ENCODE data around the gene ILF2.

Gene ILF2

DNA sequence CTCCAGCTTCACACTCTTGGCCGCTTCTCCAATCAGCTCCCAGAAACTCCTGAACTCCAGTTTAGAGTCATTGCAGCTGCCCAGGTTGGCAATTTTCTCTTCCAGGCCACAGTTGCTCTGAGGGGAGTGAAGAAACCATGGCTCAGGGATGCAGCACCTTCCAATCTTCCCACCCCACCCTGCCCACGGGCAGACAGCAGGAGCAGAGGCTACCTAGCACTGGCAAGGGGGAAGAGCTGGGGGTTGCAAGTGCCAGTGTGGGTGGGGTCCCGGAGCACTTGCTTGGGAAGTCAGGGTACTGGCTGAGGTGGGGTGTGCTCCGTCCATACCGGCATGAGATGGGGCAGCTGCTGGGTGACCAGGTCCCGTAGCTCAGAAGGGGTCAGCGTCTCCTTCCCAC, 55.9 kb downstream of the ILF2 start:
- no peak overlapping the region for H3K4me3 ChIP-seq (ENCODE audit: low read depth, low read length)
- in situ Hi-C loops (cut with HindIII; ENCODE audit: low sequenced_read_pairs), result no loop called here
- no peak for DNase-seq (ENCODE audit: low read depth, low spot score)
- TF ChIP-seq, protein P1, sequence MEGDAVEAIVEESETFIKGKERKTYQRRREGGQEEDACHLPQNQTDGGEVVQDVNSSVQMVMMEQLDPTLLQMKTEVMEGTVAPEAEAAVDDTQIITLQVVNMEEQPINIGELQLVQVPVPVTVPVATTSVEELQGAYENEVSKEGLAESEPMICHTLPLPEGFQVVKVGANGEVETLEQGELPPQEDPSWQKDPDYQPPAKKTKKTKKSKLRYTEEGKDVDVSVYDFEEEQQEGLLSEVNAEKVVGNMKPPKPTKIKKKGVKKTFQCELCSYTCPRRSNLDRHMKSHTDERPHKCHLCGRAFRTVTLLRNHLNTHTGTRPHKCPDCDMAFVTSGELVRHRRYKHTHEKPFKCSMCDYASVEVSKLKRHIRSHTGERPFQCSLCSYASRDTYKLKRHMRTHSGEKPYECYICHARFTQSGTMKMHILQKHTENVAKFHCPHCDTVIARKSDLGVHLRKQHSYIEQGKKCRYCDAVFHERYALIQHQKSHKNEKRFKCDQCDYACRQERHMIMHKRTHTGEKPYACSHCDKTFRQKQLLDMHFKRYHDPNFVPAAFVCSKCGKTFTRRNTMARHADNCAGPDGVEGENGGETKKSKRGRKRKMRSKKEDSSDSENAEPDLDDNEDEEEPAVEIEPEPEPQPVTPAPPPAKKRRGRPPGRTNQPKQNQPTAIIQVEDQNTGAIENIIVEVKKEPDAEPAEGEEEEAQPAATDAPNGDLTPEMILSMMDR (IDR thresholded peaks at IDR 0.05; ENCODE audit: low read depth, low read length), result no peak

DNA sequence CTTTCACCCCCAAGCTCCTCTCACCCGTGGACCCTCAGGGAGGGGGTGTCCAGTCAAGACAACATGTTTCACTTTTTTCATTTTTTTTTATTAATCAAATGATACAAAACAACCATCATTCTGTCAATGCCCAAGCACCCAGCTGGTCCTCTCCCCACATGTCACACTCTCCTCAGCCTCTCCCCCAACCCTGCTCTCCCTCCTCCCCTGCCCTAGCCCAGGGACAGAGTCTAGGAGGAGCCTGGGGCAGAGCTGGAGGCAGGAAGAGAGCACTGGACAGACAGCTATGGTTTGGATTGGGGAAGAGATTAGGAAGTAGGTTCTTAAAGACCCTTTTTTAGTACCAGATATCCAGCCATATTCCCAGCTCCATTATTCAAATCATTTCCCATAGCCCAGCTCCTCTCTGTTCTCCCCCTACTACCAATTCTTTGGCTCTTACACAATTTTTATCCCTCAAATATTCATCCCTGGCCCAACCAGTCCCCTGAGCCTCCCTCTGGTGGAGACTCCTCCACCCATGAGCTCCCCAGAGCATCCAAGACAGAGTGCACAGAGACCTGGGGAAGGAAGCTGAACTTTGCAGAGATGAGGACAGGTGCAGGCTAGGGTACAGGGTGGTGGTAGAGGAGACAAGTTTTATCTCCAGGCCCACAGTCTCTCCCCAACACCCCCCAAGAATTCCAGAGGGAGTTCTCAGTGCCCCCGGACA, 56.4 kb downstream of the ILF2 start:
- TF ChIP-seq, protein P1 (IDR thresholded peaks at IDR 0.05; ENCODE audit: low read depth, low read length), result no peak
- in situ Hi-C loops (cut with HindIII; ENCODE audit: low sequenced_read_pairs), result no loop called here
- DNase-seq (ENCODE audit: low read depth, low spot score), result no peak
- H3K4me3 ChIP-seq (ENCODE audit: low read depth, low read length), result no peak overlapping the region

DNA sequence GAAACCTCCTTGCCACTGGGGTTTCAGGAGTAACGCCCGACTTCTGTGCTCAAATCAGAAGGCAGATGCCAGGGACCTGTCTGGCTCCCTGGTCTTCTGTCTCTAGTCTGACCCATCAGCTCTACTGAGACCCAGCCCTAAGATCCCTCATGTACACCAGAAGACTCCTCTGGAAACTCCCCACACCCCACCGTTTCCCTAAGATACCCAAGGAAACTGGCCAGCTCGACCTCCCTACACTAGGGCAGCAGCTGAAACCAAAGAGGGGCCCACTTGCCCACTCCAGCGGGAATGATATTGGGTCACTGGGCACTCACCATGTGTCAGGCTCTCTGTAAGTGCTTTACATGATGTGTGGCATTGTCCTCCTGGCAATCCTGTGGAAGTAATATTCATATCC, 57.4 kb downstream of the ILF2 start:
- in situ Hi-C loops (cut with HindIII; ENCODE audit: low sequenced_read_pairs), result no loop called here
- H3K4me3 ChIP-seq (ENCODE audit: low read depth, low read length), result peak overlapping the region; percentile 86
- no peak for DNase-seq (ENCODE audit: low read depth, low spot score)
- TF ChIP-seq, protein P1 (IDR thresholded peaks at IDR 0.05; ENCODE audit: low read depth, low read length), result no peak

DNA sequence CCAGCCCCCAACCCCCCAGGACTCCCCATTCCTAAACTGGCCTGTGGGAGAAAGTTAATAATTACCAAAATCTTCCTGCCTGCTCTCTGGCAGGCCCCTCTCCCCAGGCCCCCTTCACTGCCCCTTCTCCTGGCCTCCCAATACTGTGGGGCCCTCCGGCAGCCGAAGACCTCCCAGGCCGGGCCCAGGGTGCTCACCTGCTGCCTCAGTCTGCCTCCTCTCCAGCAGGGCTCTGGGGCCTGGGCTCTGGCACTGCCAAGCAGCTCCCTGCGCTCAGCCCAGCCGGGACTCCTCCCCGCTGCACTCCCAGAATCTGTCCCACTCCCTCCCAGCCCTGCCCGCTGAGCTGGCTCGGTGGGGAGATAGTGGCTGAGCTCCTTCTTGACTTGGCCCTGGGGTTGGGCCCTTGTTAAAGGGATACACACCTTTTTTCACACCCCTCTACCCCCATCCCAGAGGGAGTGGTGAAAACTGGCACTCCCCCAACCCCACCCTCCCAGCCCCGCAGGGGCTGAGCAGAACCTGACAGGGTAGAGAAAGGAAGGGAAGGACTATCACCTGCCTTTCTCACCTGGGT, 58.0 kb downstream of the ILF2 start, which contains the start of gene S100A16:
TSS of gene S100A16 (minus strand) at position 383 of the 577 bp plus-strand sequence. CDS start 4,986 bp downstream, outside the sequence.
- H3K4me3 ChIP-seq (ENCODE audit: low read depth, low read length), result peak within 1 kb of the TSS; percentile 86
- TF ChIP-seq, protein P1 (IDR thresholded peaks at IDR 0.05; ENCODE audit: low read depth, low read length), result no peak
- in situ Hi-C loops (cut with HindIII; ENCODE audit: low sequenced_read_pairs), result no loop called here
- peak; percentile 71 for DNase-seq (ENCODE audit: low read depth, low spot score)

DNA sequence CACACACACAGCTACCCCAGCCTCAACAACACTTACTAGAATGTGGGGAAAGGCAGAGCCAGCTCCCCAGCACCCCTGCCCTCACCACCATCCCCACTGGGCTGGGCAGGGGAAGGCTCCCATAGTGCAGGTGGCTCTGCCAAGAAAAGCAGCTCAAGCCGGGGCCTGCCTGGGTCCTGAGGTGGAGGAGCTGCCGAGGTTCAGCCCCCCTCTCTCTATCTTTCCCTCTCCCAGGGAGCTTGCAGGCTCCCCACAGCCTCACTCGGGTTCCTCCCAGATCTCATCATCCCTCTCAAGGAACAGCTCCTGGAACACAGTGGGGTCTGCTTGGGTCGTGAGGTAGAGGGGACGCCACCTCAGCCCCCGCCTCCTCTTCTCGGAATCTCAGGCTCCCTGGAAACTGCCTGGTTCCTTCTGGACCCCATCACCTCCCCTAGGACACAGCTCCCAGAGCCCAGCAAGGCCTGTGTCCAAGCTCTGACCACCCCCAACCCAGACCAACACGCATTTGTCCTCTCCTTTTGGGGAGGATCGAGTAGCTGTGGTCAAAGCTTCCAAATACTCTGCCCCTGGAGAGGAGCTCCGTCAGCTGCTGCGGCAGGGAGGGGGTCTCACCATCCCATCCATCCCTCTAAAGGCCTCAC, 58.6 kb downstream of the ILF2 start:
- TF ChIP-seq, protein P1 (IDR thresholded peaks at IDR 0.05; ENCODE audit: low read depth, low read length), result no peak
- in situ Hi-C loops (cut with HindIII; ENCODE audit: low sequenced_read_pairs), result no loop called here
- DNase-seq (ENCODE audit: low read depth, low spot score), result peak; percentile 32
- H3K4me3 ChIP-seq (ENCODE audit: low read depth, low read length), result peak overlapping the region; percentile 86

All from astrocyte of the spinal cord (primary cell).